Fibroblast of mammary gland (primary cell): ENCODE results near the gene CDC14A.
"Not testable (repeated sequence)": the region's sequence is repeated elsewhere in the genome, so short reads cannot be mapped to it uniquely, and the experiment has no call there.

Experiments
- DNase-seq: peaks from one replicate; pipeline ENCODE4 v3.0.0-alpha.2; 2010; ENCODE audit warnings: low read depth
- H3K4me3 ChIP-seq: 2 replicates; pipeline ENCODE4 v1.5.1; 2011; ENCODE audit warnings: low read depth, mild to moderate bottlenecking, low read length, moderate library complexity; ENCODE audit not compliant: control insufficient read depth
- TF ChIP-seq, protein P1 (sequence below): conservative IDR thresholded peaks from 2 replicates; pipeline ENCODE4 v1.5.1; 2011; ENCODE audit warnings: low read depth, low read length, inconsistent platforms; ENCODE audit not compliant: control insufficient read depth, insufficient read depth

The CDC14A gene

GRCh38 chr1:100361511-100362089 is 9.3 kb downstream of the CDC14A start:
- no peak for DNase-seq
- TF ChIP-seq, protein P1, sequence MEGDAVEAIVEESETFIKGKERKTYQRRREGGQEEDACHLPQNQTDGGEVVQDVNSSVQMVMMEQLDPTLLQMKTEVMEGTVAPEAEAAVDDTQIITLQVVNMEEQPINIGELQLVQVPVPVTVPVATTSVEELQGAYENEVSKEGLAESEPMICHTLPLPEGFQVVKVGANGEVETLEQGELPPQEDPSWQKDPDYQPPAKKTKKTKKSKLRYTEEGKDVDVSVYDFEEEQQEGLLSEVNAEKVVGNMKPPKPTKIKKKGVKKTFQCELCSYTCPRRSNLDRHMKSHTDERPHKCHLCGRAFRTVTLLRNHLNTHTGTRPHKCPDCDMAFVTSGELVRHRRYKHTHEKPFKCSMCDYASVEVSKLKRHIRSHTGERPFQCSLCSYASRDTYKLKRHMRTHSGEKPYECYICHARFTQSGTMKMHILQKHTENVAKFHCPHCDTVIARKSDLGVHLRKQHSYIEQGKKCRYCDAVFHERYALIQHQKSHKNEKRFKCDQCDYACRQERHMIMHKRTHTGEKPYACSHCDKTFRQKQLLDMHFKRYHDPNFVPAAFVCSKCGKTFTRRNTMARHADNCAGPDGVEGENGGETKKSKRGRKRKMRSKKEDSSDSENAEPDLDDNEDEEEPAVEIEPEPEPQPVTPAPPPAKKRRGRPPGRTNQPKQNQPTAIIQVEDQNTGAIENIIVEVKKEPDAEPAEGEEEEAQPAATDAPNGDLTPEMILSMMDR, result no peak
- no peak overlapping the region for H3K4me3 ChIP-seq

DNA sequence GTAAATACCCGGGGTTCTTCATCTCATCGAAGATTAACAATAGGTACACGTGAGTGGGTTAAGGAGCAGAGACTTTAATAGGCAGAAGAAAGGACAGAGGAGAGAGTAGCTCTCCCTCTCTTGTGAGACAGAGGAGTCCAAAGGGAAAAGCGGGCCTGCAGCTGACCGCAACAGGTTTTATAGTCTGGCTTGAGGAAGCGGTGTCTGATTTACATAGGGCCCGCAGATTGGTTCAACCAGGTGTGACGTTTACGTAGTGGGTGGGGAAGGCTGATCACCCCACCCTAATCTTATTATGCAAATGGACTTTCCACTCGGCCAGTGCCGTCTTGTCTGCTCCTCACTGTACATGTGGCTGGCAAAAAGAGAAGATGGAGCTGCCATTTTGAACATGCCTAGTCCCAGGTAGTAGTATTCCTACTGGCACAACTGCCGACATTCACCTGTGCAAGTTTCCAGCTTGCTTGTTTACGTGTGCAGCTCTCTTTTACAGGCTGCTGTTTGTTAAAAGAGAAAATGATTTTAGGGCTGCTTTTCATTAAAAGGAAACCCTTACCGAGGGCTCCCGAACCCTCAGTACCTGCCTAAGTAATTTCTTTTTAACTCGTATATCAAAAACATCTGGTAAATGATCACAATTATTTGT is 10.6 kb downstream of the CDC14A start:
- no peak overlapping the region for H3K4me3 ChIP-seq
- TF ChIP-seq, protein P1, result no peak
- DNase-seq, result no peak

DNA sequence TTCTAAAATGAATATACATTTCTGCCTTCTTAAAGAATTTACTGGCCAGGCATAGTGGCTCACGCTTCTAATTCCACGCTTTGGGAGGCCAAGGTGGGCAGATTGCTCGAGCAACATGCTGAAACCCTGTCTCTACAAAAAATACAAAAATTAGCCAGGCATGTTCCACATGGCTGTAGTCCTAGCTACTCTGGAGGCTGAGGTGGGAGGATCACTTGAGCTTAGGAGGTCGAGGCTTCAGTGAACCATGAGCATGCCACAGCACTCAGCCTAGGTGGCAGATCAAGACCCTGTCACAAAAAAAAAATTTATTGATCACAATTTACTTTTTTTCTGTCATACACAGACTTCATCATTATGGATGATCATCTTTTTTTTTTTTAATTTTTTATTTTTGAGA is 11.5 kb downstream of the CDC14A start:
- H3K4me3 ChIP-seq, result no peak overlapping the region
- no peak for DNase-seq
- TF ChIP-seq, protein P1, result no peak

GRCh38 chr1:100364697-100365096 is 12.4 kb downstream of the CDC14A start:
- no peak for DNase-seq
- TF ChIP-seq, protein P1, result no peak
- H3K4me3 ChIP-seq, result no peak overlapping the region

GRCh38 chr1:100366209-100366525 is 13.9 kb downstream of the CDC14A start:
- no peak for DNase-seq
- H3K4me3 ChIP-seq, result no peak overlapping the region
- TF ChIP-seq, protein P1, result no peak

GRCh38 chr1:100369339-100369738 is 17.0 kb downstream of the CDC14A start:
- not testable (repeated sequence) for DNase-seq, H3K4me3 ChIP-seq

- not testable (repeated sequence) for H3K4me3 ChIP-seq, DNase-seq
These were observed 21.6 kb downstream of the CDC14A start for GRCh38 chr1:100373953-100374352.

DNA sequence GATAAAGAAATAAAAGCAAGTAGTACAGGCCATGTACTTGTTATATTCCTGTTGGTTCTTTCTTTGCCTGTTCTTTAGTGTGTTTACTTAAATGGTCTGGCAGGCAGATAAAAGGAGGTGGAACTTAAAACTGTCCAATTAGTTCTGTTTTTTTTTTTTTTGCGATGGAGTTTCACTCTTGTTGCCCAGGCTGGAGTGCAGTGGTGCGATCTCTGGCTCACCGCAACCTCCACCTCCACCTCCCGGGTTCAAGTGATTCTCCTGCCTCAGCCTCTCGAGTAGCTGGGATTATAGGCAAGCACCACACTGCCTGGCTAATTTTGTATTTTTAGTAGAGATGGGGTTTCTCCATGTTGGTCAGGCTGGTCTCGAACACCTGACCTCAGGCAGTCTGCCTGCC is 24.6 kb downstream of the CDC14A start:
- H3K4me3 ChIP-seq, DNase-seq: not testable (repeated sequence)
